Ovary (tissue), 9 donors: ENCODE results near the gene EML6. TPM values are rescaled to one million over a fixed set of nuclear protein-coding genes. Genes with fewer than 3 reads are reported as not detected.
"Not testable (repeated sequence)": the region's sequence is repeated elsewhere in the genome, so short reads cannot be mapped to it uniquely, and the experiment has no call there.

Experiments
- DNase-seq, 5 donors: peaks; one replicate each; pipeline ENCODE4 v3.0.0-alpha.2; 2019 to 2020
- H3K27ac ChIP-seq, 2 donors: fragments of 200-600 bp; one replicate each; pipeline versions ENCODE4 v1.5.1 to v1.8.0; 2019 to 2022
- H3K27me3 ChIP-seq: fragments of 200-600 bp; one replicate; pipeline ENCODE4 v1.8.0; 2022
- H3K36me3 ChIP-seq: fragments of 200-600 bp; sonication (generic); one replicate; pipeline ENCODE4 v1.5.1; 2019
- H3K4me1 ChIP-seq: one replicate; pipeline ENCODE4 v1.8.1; 2013; ENCODE audit warnings: mild to moderate bottlenecking, moderate library complexity; ENCODE audit not compliant: insufficient read depth
- H3K4me3 ChIP-seq: fragments of 200-600 bp; sonication (generic); one replicate; pipeline ENCODE4 v1.5.1; 2017
- H3K9me3 ChIP-seq, 2 donors: fragments of 200-600 bp in 1 of 2; sonication (generic) in 1 of 2; one replicate each; pipeline versions ENCODE4 v1.5.1 to v1.8.1; 2013 to 2019; ENCODE audit warnings: mild to moderate bottlenecking in 1 of 2, moderate library complexity in 1 of 2
- CTCF ChIP-seq, 3 donors: fragments of 450-650 bp in 2 of 3; fragments of 200-600 bp in 1 of 3; IDR thresholded peaks; one replicate each; pipeline versions ENCODE4 v1.5.1 to v1.8.0; 2016 to 2022; ENCODE audit warnings: antibody characterized with exemption in 3 of 3, mild to moderate bottlenecking in 1 of 3
- EP300 ChIP-seq: sonication (generic); formaldehyde crosslinking; IDR thresholded peaks from one replicate; pipeline ENCODE4 v1.6.1; 2017; ENCODE audit warnings: antibody characterized with exemption
- POLR2A ChIP-seq: fragments of 450-650 bp; IDR thresholded peaks from one replicate; pipeline ENCODE4 v1.6.1; 2017; ENCODE audit warnings: antibody characterized with exemption, mild to moderate bottlenecking, moderate library complexity
- WGBS, 3 donors: extraction: QIAGEN DNeasy Blood & Tissue Kit in 1 of 3; methylation state at CpG; one replicate each; pipeline versions ENCODE4 v1.1.5 to v1.1.7; 2013 to 2017; 5-methylcytosine and 5-hydroxymethylcytosine counted together
- intact Hi-C, 4 donors: fragments of 100-400 bp; cut with DNase I; formaldehyde crosslinking; loops; one replicate each; pipeline versions ENCODE4 v1.11.0 to v1.15.1; 2022 to 2023
- polyA plus RNA-seq, 2 donors: library from polyadenylated mRNA; stranded (reverse); fragments of 200-250 nt in 1 of 2; fragments of 350-450 nt in 1 of 2; fragmentation: Illumina TruSeq in 1 of 2; extraction: RNeasy Lipid Tissue Mini Kit (QIAGEN cat#74804) in 1 of 2; gene quantifications; one replicate each; pipeline ENCODE4 v1.2.3, GENCODE V29; 2013 to 2014
- total RNA-seq, 7 donors: library from RNA; depleted of rRNA in 2 of 7; stranded (reverse); fragments of >200 nt in 2 of 7; fragmentation: NEBNext Ultra II Directional in 3 of 7; extraction: Animal tissue kit (Norgen Biotek cat#: 25700) in 3 of 7; gene quantifications; one replicate each; pipeline versions ENCODE4 v1.1.0 to v1.2.4, GENCODE V29; 2016 to 2023
- donor health status: DM: no; HTN: no; CAD: no; lungs with moderate emphysema.
- donor health status: DM: no; HTN: no; CAD: no.
- donor health status: Bipolar disorder and iron deficiency.
- donor health status: DM: yes; HTN: yes; CAD: no.
- donor health status: DM: no; HTN: no; CAD: no.
- donor health status: DM: yes; HTN: yes; CAD: no.

The EML6 gene
- total and polyA plus RNA-seq, 9 donors, result 0.22 to 3.7 (median 0.48) TPM

DNA sequence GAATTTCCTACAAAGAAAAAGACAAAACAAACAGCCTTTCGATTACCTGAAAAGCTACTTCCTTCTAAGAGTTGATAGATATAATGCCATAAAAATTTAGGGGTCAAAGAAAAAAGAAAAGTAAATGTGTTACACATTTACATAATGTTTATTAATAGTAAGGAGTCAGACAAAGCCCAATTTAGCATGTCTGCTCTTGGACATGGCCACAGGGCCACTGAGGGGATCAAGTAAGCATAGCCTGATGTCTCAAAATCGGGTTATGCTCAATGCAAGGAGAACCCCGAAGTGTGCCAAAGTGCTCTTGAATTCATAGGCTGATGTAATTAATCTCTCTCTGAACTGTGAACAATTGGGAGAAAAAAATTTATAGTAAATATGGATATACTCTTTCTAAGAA, 265.1 kb downstream of the EML6 start:
- H3K36me3 ChIP-seq, result no peaks in the 10 kb centered on the region
- intact Hi-C loops, result no loop called here
- H3K9me3 ChIP-seq, result no peaks in the 10 kb centered on the region
- no peak overlapping the region for H3K4me3 ChIP-seq
- H3K27ac ChIP-seq, result no peak overlapping the region
- H3K27me3 ChIP-seq, result no peaks in the 10 kb centered on the region
- DNase-seq, result no peak
- 76 to 84% (median 78%) methylated on average over 3 of the region's 3 CpGs for WGBS, 3 donors
- peaks cover 6% of the 10 kb centered on the region for H3K4me1 ChIP-seq
- TF ChIP-seq CTCF (IDR thresholded peaks at IDR 0.05) (no peak), EP300 (no peak), POLR2A (no peak)

DNA sequence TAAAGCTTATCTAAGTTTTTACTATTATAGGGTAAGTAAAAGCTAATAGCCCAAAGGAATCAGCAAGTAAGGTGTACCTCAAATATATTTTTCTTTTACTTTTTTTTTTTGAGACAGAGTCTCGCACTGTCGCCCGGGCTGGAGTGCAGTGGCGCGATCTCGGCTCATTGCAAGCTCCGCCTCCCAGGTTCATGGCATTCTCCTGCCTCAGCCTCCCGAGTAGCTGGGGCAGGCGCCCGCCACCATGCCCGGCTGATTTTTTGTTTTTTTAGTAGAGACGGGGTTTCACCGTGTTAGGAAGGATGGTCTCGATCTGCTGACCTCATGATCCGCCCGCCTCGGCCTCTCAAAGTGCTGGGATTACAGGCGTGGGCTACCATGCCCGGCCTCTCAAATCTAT, 267.2 kb downstream of the EML6 start:
- H3K4me3 ChIP-seq, intact Hi-C loops, H3K27ac ChIP-seq, H3K4me1 ChIP-seq, H3K9me3 ChIP-seq, H3K36me3 ChIP-seq, H3K27me3 ChIP-seq, DNase-seq: not testable (repeated sequence)
- WGBS, 3 donors, result 96 to 97% (median 96%) methylated on average over 19 of the region's 19 CpGs

- H3K27me3 ChIP-seq, result no peaks in the 10 kb centered on the region
- intact Hi-C loops, result no loop called here
- no peaks in the 10 kb centered on the region for H3K36me3 ChIP-seq
- TF ChIP-seq EP300, result no peak
- TF ChIP-seq CTCF (IDR thresholded peaks at IDR 0.05), result no peak
- no peak for TF ChIP-seq POLR2A
- no peak for DNase-seq
- no peaks in the 10 kb centered on the region for H3K9me3 ChIP-seq
- 85 to 90% (median 85%) methylated on average over 3 of the region's 3 CpGs for WGBS, 3 donors
- H3K4me1 ChIP-seq, result peaks cover 2% of the 10 kb centered on the region
- H3K4me3 ChIP-seq, result no peak overlapping the region
- H3K27ac ChIP-seq, result no peak overlapping the region
Measured at GRCh38 chr2:54995553-54995952, 272.1 kb downstream of the EML6 start.

- Histone ChIP-seq H3K27ac (no peak overlapping the region), H3K4me1 (peaks cover 2% of the 10 kb centered on the region)
Measured at GRCh38 chr2:54997826-54998225, 274.4 kb downstream of the EML6 start.

DNA sequence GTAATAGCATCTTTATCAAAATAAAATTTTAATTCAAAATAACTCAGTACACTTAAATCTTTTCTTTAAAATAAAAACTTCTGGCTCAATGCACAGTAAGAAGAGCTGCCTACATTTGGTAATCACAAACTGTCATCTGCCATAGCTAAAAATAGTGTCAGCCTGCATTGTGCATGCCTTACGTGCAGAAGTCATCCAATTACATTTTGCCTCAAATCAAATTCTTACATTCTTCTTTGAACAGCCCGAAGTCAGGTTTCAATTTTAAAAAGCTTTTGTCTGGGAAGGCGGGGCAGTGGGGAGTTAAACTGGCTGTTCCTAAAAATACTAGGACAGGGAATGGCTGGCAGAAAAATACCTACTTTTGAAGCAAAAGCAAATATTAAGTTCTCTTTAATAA, 275.7 kb downstream of the EML6 start:
- H3K27me3 ChIP-seq, result no peaks in the 10 kb centered on the region
- H3K4me1 ChIP-seq, result peaks cover 2% of the 10 kb centered on the region
- no peaks in the 10 kb centered on the region for H3K9me3 ChIP-seq
- TF ChIP-seq EP300 (no peak), CTCF (IDR thresholded peaks at IDR 0.05) (no peak), POLR2A (no peak)
- H3K4me3 ChIP-seq, result no peak overlapping the region
- no peak for DNase-seq
- H3K27ac ChIP-seq, result no peak overlapping the region
- intact Hi-C loops, result no loop called here
- no peaks in the 10 kb centered on the region for H3K36me3 ChIP-seq
- WGBS, 3 donors, result 7 to 14% (median 7%) methylated on average over 3 of the region's 3 CpGs

More at GRCh38 chr2:54997826-54998225, 274.4 kb downstream of the EML6 start:
- WGBS, 3 donors, result 84 to 91% (median 89%) methylated on average over 1 of the region's 1 CpG
- H3K9me3 ChIP-seq, result no peaks in the 10 kb centered on the region
- TF ChIP-seq CTCF (IDR thresholded peaks at IDR 0.05) (no peak), EP300 (no peak), POLR2A (no peak)
- intact Hi-C loops, result no loop called here
- no peak for DNase-seq
- no peaks in the 10 kb centered on the region for H3K36me3 ChIP-seq
- H3K4me3 ChIP-seq, result no peak overlapping the region
- no peaks in the 10 kb centered on the region for H3K27me3 ChIP-seq
